Brain microvascular endothelial cell (primary cell): ENCODE results near the gene RBL2.
"Not testable (repeated sequence)": the region's sequence is repeated elsewhere in the genome, so short reads cannot be mapped to it uniquely, and the experiment has no call there.

Source experiments
- DNase-seq: peaks from one replicate; pipeline ENCODE4 v3.0.0-alpha.2; 2020
- H3K27ac ChIP-seq: fragments of 250-450 bp; sonication (Bioruptor Pico); 2 replicates; pipeline ENCODE4 v1.5.1; 2020; ENCODE audit warnings: mild to moderate bottlenecking, moderate library complexity
- H3K27me3 ChIP-seq: fragments of 250-450 bp; sonication (Bioruptor Pico); replicated peaks from 2 replicates; pipeline ENCODE4 v1.5.1; 2020; ENCODE audit warnings: mild to moderate bottlenecking
- H3K36me3 ChIP-seq: fragments of 250-450 bp; sonication (Bioruptor Pico); replicated peaks from 2 replicates; pipeline ENCODE4 v1.5.1; 2020; ENCODE audit warnings: mild to moderate bottlenecking
- H3K4me3 ChIP-seq: 2 replicates; pipeline ENCODE4 v1.5.1; 2011; ENCODE audit warnings: low read depth, mild to moderate bottlenecking, control low read depth, low read length, moderate library complexity
- CTCF ChIP-seq: IDR thresholded peaks from 2 replicates; pipeline ENCODE4 v1.5.1; 2011; ENCODE audit warnings: low read depth, mild to moderate bottlenecking, moderate library complexity, low read length, control low read depth, inconsistent platforms; ENCODE audit errors: missing control alignments
- in situ Hi-C: cut with HindIII; loops from 2 replicates; pipeline ENCODE4 v1.10.0; 2017; ENCODE audit warnings: low sequenced_read_pairs, low pct_ligation_motif_present

The RBL2 gene

GRCh38 chr16:53414381-53414780 lies 19.9 kb upstream of the RBL2 start:
- no peak overlapping the region for H3K4me3 ChIP-seq
- H3K27ac ChIP-seq = no peak overlapping the region
- H3K36me3 ChIP-seq = no peaks in the 10 kb centered on the region
- H3K27me3 ChIP-seq = no peaks in the 10 kb centered on the region
- TF ChIP-seq CTCF = no peak
- no peak for DNase-seq
- in situ Hi-C loops = no loop called here

- TF ChIP-seq CTCF = no peak
- in situ Hi-C loops = no loop called here
- Histone ChIP-seq H3K27ac (no peak overlapping the region), H3K27me3 (no peaks in the 10 kb centered on the region), H3K36me3 (no peaks in the 10 kb centered on the region), H3K4me3 (no peak overlapping the region)
- no peak for DNase-seq
These were observed 18.8 kb upstream of the RBL2 start for GRCh38 chr16:53415504-53415903.

DNA sequence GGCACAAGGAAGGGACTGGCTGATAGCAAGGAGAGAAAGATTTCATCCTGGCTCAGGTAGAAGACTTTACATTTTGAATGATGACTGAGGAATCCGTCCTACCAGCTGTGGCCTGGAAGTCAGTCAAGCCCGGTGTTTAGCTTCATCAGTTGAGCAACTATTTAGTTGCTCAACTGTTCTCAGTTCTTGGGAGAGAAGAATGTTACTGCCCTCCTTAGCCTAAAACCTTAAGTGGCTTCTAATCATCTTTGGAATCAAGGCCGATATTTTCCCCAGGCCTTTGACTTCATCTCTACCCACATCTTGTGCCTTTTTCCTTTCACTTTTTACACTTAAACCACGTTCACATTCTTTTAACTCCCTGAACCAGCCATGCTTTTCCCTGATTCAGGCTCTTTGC lies 17.3 kb upstream of the RBL2 start:
- no peaks in the 10 kb centered on the region for H3K36me3 ChIP-seq
- H3K27me3 ChIP-seq = no peaks in the 10 kb centered on the region
- no peak overlapping the region for H3K4me3 ChIP-seq
- in situ Hi-C loops = no loop called here
- DNase-seq = no peak
- H3K27ac ChIP-seq = no peak overlapping the region
- no peak for TF ChIP-seq CTCF

GRCh38 chr16:53417976-53418375 lies 16.3 kb upstream of the RBL2 start:
- in situ Hi-C loops = no loop called here
- TF ChIP-seq CTCF = no peak

GRCh38 chr16:53419383-53419709 lies 14.9 kb upstream of the RBL2 start:
- H3K27me3 ChIP-seq, H3K4me3 ChIP-seq, DNase-seq, H3K27ac ChIP-seq, H3K36me3 ChIP-seq, in situ Hi-C loops: not testable (repeated sequence)

More at GRCh38 chr16:53417976-53418375, 16.3 kb upstream of the RBL2 start:
- Histone ChIP-seq H3K27me3 (no peaks in the 10 kb centered on the region), H3K27ac (no peak overlapping the region), H3K4me3 (no peak overlapping the region), H3K36me3 (no peaks in the 10 kb centered on the region)
- no peak for DNase-seq

GRCh38 chr16:53421248-53421647 lies 13.0 kb upstream of the RBL2 start:
- H3K27me3 ChIP-seq = no peaks in the 10 kb centered on the region
- no peak for TF ChIP-seq CTCF
- H3K4me3 ChIP-seq = no peak overlapping the region
- no peaks in the 10 kb centered on the region for H3K36me3 ChIP-seq
- no peak overlapping the region for H3K27ac ChIP-seq
- in situ Hi-C loops = no loop called here
- DNase-seq = no peak

DNA sequence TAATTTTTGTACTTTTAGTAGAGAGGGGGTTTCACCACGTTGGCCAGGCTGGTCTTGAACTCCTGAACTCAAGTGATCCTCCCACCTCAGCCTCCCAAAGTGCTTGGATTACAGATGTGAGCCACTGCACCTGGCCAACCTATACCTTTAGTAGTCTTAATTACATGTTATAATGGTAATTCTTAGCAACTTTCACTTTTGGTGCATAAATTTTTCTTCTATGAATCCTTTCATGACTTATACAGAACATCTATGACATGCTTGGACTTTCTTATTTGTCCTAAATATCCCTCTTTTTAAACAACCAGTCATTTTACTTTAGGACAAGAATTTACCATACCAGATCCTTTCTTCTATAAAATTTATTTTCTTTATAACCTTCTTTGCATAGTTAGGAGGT lies 10.3 kb upstream of the RBL2 start:
- H3K27ac ChIP-seq, H3K36me3 ChIP-seq, DNase-seq, H3K4me3 ChIP-seq, in situ Hi-C loops, H3K27me3 ChIP-seq: not testable (repeated sequence)
